ENCODE results near the gene ZPBP2. TPM values are rescaled to one million over a fixed set of nuclear protein-coding genes. Genes with fewer than 3 reads are reported as not detected.

Gene ZPBP2
- total RNA-seq, 2 donors from 2014 or later, result not detected

DNA sequence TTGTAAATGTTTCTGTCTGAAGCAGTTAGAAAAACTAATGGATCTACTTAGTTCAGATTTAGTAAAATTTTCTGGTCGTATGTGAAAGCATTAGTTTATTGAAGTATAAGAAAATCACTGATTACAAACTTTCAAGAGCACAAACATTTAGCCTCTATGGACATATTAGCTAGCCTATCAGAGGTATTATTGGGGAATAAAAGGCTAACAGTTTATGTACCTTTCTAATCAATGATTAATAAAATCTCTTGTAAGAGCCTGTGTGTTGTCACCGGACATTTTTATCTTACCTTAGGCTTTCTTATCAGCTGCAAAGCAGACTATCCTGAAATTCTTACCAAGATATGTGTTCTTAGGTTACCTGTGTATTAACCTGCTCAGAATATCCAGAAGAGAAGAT lies 21.2 kb downstream of the ZPBP2 start:
- Histone ChIP-seq H3K9ac (ENCODE audit: extremely low read depth, low read length, poor library complexity, severe bottlenecking) (no peak overlapping the region), H3K36me3 (ENCODE audit: control insufficient read depth, insufficient read depth, low read length) (no peaks in the 10 kb centered on the region), H3K4me1 (ENCODE audit: control insufficient read depth, insufficient read depth, low read length) (no peaks in the 10 kb centered on the region), H3K4me3 (ENCODE audit: low read length) (no peak overlapping the region), H3K9me3 (ENCODE audit: control insufficient read depth, low read length) (no peaks in the 10 kb centered on the region), H3K27ac (ENCODE audit: low read depth, low read length) (no peak overlapping the region), H3K27me3 (ENCODE audit: control insufficient read depth, insufficient read depth, low read length, poor library complexity, severe bottlenecking) (no peaks in the 10 kb centered on the region)
- TF ChIP-seq, protein P1, sequence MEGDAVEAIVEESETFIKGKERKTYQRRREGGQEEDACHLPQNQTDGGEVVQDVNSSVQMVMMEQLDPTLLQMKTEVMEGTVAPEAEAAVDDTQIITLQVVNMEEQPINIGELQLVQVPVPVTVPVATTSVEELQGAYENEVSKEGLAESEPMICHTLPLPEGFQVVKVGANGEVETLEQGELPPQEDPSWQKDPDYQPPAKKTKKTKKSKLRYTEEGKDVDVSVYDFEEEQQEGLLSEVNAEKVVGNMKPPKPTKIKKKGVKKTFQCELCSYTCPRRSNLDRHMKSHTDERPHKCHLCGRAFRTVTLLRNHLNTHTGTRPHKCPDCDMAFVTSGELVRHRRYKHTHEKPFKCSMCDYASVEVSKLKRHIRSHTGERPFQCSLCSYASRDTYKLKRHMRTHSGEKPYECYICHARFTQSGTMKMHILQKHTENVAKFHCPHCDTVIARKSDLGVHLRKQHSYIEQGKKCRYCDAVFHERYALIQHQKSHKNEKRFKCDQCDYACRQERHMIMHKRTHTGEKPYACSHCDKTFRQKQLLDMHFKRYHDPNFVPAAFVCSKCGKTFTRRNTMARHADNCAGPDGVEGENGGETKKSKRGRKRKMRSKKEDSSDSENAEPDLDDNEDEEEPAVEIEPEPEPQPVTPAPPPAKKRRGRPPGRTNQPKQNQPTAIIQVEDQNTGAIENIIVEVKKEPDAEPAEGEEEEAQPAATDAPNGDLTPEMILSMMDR (conservative IDR thresholded peaks at IDR 0.05), result no peak
- Mint-ChIP-seq H3K9me3 (no peaks in the 10 kb centered on the region), H3K4me3 (no peak overlapping the region), H3K27me3 (ENCODE audit: insufficient read depth) (peaks cover 19% of the 10 kb centered on the region), H3K27ac (no peak overlapping the region), H3K36me3 (ENCODE audit: low read depth) (no peaks in the 10 kb centered on the region), H3K4me1 (no peaks in the 10 kb centered on the region)
- DNase-seq, result no peak
- WGBS, 2 experiments (ENCODE audit: insufficient coverage in 1 of 2, insufficient read length in 1 of 2), result 96% methylated on average over 2 of the region's 2 CpGs; no CpG with 5 or more reads in 1 of the 2 experiments

DNA sequence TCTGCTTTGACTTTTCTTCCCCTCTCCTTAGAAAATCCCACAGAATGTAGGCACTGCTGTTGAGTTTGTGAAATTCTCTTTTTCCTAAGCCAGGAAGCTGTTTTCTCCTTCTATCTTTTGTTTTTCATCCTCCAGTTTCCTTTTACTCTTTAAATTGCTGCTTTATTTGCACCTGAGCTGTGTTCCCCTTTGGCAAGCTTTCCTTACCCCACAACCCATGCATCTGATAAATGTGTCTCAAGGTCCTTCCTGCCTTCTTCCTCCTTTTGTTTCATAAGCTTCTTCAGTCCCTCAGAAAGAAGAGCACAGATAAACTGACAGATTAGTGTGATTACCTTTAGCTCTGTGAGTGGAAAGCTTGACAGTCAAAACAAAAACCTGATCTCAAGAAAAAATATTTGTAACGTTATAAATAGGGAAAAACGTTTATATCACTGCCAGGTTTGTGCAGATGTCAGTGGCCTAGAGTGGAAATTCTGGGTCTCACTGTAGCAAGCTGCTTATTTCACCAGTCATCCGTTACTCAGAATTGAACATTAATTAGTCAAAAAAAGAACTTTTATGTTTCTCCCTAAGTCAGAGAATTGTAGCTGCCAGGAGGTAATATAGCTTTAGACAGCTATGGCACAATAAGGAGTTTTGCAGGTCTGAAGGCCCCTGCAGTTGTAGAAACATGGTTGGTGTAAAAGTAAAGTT lies 26.8 kb downstream of the ZPBP2 start:
- WGBS, 2 experiments (ENCODE audit: insufficient coverage in 1 of 2, insufficient read length in 1 of 2), result 64 to 79% methylated on average over 2 to 3 of the region's 3 CpGs
- Mint-ChIP-seq H3K36me3 (ENCODE audit: low read depth) (no peaks in the 10 kb centered on the region), H3K27ac (peak overlapping the region; percentile 41)

DNA sequence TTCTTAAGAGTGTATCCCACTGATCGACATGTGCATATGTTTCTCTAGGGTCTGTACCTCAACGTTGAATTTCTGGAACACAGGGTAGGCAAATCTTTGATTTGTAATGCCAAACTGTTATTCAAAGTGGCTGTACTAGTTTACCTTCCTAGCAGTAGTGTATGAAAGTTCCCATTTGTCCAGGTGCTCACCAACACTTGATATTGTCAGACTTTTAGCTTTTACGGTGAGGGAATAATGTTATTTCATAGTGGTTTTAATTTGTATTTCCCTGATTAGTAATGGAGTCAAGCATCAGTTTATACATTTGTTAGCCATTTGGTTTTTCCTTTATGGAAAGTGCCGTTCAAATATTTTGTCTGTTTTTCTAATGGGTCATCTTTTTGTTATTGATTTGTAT lies 30.1 kb downstream of the ZPBP2 start:
- no peaks in the 10 kb centered on the region for H3K27me3 ChIP-seq (ENCODE audit: control insufficient read depth, insufficient read depth, low read length, poor library complexity, severe bottlenecking)
- no peak overlapping the region for H3K4me3 ChIP-seq (ENCODE audit: low read length)
- no peak overlapping the region for H3K27ac ChIP-seq (ENCODE audit: low read depth, low read length)
- peaks cover 5% of the 10 kb centered on the region for H3K4me1 ChIP-seq (ENCODE audit: control insufficient read depth, insufficient read depth, low read length)
- no peaks in the 10 kb centered on the region for H3K9me3 ChIP-seq (ENCODE audit: control insufficient read depth, low read length)
- peaks cover 2% of the 10 kb centered on the region for H3K27me3 Mint-ChIP-seq (ENCODE audit: insufficient read depth)
- no peak overlapping the region for H3K4me3 Mint-ChIP-seq
- no peak overlapping the region for H3K9ac ChIP-seq (ENCODE audit: extremely low read depth, low read length, poor library complexity, severe bottlenecking)
- DNase-seq, result no peak
- WGBS, 2 experiments (ENCODE audit: insufficient coverage in 1 of 2, insufficient read length in 1 of 2), result 92 to 96% methylated on average over 3 to 4 of the region's 4 CpGs
- no peak overlapping the region for H3K27ac Mint-ChIP-seq
- H3K4me1 Mint-ChIP-seq, result peaks cover 6% of the 10 kb centered on the region
- no peaks in the 10 kb centered on the region for H3K9me3 Mint-ChIP-seq
- no peaks in the 10 kb centered on the region for H3K36me3 ChIP-seq (ENCODE audit: control insufficient read depth, insufficient read depth, low read length)
- H3K36me3 Mint-ChIP-seq (ENCODE audit: low read depth), result peaks cover 2% of the 10 kb centered on the region
- TF ChIP-seq, protein P1 (conservative IDR thresholded peaks at IDR 0.05), result no peak

More for the DNA sequence above, 26.8 kb downstream of the ZPBP2 start:
- no peaks in the 10 kb centered on the region for H3K9me3 Mint-ChIP-seq
- H3K27me3 Mint-ChIP-seq (ENCODE audit: insufficient read depth), result peaks cover 14% of the 10 kb centered on the region
- H3K36me3 ChIP-seq (ENCODE audit: control insufficient read depth, insufficient read depth, low read length), result no peaks in the 10 kb centered on the region
- H3K4me3 Mint-ChIP-seq, result no peak overlapping the region
- no peak overlapping the region for H3K27ac ChIP-seq (ENCODE audit: low read depth, low read length)
- H3K9ac ChIP-seq (ENCODE audit: extremely low read depth, low read length, poor library complexity, severe bottlenecking), result no peak overlapping the region
- peaks cover 6% of the 10 kb centered on the region for H3K4me1 Mint-ChIP-seq
- TF ChIP-seq, protein P1 (conservative IDR thresholded peaks at IDR 0.05), result no peak
- DNase-seq, result peak; percentile 8
- H3K9me3 ChIP-seq (ENCODE audit: control insufficient read depth, low read length), result no peaks in the 10 kb centered on the region
- no peaks in the 10 kb centered on the region for H3K27me3 ChIP-seq (ENCODE audit: control insufficient read depth, insufficient read depth, low read length, poor library complexity, severe bottlenecking)
- H3K4me1 ChIP-seq (ENCODE audit: control insufficient read depth, insufficient read depth, low read length), result peaks cover 5% of the 10 kb centered on the region
- H3K4me3 ChIP-seq (ENCODE audit: low read length), result no peak overlapping the region

Measured in endodermal cell (in vitro differentiated cells).